ENCODE measurements around the gene AGBL4. TPM values are rescaled to one million over a fixed set of nuclear protein-coding genes. Genes with fewer than 3 reads are reported as not detected.

Gene AGBL4
- total and polyA plus RNA-seq, 7 donors, result 0.01 to 0.05 TPM; not detected in 5

DNA sequence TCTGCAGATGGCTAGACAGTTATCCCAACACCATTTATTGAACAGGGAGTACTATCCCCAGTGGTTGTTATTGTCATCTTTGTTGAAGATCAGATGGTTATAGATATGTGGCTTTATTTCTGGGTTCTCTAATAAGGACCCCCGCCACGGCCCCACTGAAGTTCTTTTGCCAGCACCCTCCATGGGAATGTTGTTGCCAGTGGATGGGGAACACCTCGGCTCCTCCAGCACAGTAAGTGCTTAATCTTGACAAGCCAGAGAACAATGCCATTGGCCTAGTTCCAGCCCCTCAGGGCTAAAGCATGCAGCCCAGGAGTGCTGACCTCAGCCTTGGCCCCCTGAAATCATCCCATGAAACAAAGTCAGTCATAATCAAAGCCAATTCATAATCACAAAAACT, 337.6 kb downstream of the AGBL4 start:
- no peak for ATAC-seq
- 66 to 84% (median 72%) methylated on average over 3 of the region's 3 CpGs for WGBS, 3 donors
- no peaks in the 10 kb centered on the region for H3K36me3 ChIP-seq (ENCODE audit: insufficient read depth in 1 of 2, low read depth in 1 of 2)
- H3K27ac ChIP-seq, result no peak overlapping the region
- peaks cover 7% of the 10 kb centered on the region for H3K9me3 ChIP-seq
- TF ChIP-seq, protein P1, sequence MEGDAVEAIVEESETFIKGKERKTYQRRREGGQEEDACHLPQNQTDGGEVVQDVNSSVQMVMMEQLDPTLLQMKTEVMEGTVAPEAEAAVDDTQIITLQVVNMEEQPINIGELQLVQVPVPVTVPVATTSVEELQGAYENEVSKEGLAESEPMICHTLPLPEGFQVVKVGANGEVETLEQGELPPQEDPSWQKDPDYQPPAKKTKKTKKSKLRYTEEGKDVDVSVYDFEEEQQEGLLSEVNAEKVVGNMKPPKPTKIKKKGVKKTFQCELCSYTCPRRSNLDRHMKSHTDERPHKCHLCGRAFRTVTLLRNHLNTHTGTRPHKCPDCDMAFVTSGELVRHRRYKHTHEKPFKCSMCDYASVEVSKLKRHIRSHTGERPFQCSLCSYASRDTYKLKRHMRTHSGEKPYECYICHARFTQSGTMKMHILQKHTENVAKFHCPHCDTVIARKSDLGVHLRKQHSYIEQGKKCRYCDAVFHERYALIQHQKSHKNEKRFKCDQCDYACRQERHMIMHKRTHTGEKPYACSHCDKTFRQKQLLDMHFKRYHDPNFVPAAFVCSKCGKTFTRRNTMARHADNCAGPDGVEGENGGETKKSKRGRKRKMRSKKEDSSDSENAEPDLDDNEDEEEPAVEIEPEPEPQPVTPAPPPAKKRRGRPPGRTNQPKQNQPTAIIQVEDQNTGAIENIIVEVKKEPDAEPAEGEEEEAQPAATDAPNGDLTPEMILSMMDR (IDR thresholded peaks at IDR 0.05), result no peak
- H3K27me3 ChIP-seq (ENCODE audit: insufficient read depth in 3 of 3, low read length in 2 of 3), result no peaks in the 10 kb centered on the region
- H3K4me3 ChIP-seq, result no peak overlapping the region
- no peaks in the 10 kb centered on the region for H3K4me1 ChIP-seq
- no peak for DNase-seq
- intact Hi-C loops (cut with DNase I), result no loop called here

DNA sequence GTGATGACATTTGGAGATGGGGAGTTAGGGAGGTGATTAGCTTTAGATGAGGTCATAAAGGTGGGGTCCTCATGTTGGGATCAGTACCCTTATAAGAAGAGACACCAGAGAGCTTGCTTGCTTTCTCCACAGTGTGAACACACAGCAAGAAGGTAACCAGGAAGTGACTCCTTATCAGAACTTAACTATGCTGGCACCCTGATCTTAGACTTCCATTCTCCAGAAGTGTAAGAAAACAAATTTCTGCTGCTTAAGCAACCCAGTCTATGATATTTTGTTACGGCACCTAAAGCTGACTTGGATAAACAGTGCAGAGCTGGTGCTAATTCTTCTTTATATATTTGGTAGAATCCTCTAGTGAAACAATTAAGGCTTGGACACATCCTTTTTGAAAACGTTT, 346.0 kb downstream of the AGBL4 start:
- DNase-seq (no peak), ATAC-seq (no peak)
- no peaks in the 10 kb centered on the region for H3K36me3 ChIP-seq (ENCODE audit: insufficient read depth in 1 of 2, low read depth in 1 of 2)
- H3K4me1 ChIP-seq, result no peaks in the 10 kb centered on the region
- TF ChIP-seq, protein P1 (IDR thresholded peaks at IDR 0.05), result no peak
- H3K9me3 ChIP-seq, result no peaks in the 10 kb centered on the region
- 45 to 50% (median 48%) methylated on average over 2 of the region's 2 CpGs for WGBS, 3 donors
- no peaks in the 10 kb centered on the region for H3K27me3 ChIP-seq (ENCODE audit: insufficient read depth in 3 of 3, low read length in 2 of 3)
- H3K27ac ChIP-seq, result no peak overlapping the region
- intact Hi-C loops (cut with DNase I), result no loop called here
- no peak overlapping the region for H3K4me3 ChIP-seq

DNA sequence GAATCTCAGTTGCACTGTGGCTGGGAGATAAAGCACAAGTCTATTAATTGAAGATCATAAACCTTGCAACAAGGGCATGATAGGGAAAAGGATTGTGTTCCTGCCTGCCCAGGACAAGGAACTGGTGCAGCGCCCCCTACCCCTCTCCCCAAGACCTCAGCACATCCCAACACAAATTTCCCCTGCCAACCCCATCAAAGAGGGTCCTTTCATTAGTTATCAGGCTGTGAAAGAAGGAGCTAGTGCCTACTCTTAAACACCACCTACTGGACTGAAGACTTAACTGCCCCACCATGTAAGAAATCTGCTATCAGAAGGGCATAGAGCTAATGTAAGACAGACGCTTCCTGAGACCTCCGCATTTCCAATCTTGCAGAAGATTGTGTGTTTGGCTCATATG, 372.6 kb downstream of the AGBL4 start:
- intact Hi-C loops (cut with DNase I), result no loop called here
- TF ChIP-seq, protein P1 (IDR thresholded peaks at IDR 0.05), result no peak
- ATAC-seq (no peak), DNase-seq (no peak)
- 56 to 67% (median 61%) methylated on average over 3 of the region's 3 CpGs for WGBS, 3 donors
- no peaks in the 10 kb centered on the region for H3K4me1 ChIP-seq
- H3K4me3 ChIP-seq, result no peak overlapping the region
- H3K27ac ChIP-seq, result no peak overlapping the region
- no peaks in the 10 kb centered on the region for H3K27me3 ChIP-seq (ENCODE audit: insufficient read depth in 3 of 3, low read length in 2 of 3)
- H3K36me3 ChIP-seq (ENCODE audit: insufficient read depth in 1 of 2, low read depth in 1 of 2), result no peaks in the 10 kb centered on the region
- H3K9me3 ChIP-seq, result no peaks in the 10 kb centered on the region

DNA sequence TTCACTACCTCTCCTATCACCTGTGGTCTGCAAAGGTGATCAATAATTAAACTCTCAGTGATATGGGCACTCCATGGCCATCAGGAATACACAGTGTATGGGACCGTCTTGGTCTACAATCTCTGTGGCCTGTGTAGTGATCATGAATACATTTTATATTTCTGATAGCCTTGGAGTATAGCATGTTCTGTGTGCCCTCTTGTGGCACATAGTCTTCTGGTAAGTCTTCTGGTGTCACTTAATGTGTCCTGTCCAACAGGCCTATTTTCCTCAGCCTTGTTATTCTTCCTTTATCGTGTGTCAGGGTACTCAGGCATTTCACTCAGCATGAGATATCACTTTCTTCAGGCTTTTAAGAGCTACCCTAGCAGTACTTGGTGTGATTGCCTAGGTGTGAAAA, 393.6 kb downstream of the AGBL4 start:
- H3K27ac ChIP-seq, result no peak overlapping the region
- intact Hi-C loops (cut with DNase I), result no loop called here
- DNase-seq, result no peak
- no peak for ATAC-seq
- TF ChIP-seq, protein P1 (IDR thresholded peaks at IDR 0.05), result no peak
- H3K4me3 ChIP-seq, result no peak overlapping the region
- 68 to 75% (median 74%) methylated on average over 2 of the region's 2 CpGs for WGBS, 3 donors
- H3K9me3 ChIP-seq, result no peaks in the 10 kb centered on the region
- H3K36me3 ChIP-seq (ENCODE audit: insufficient read depth in 1 of 2, low read depth in 1 of 2), result no peaks in the 10 kb centered on the region
- H3K27me3 ChIP-seq (ENCODE audit: insufficient read depth in 3 of 3, low read length in 2 of 3), result no peaks in the 10 kb centered on the region
- H3K4me1 ChIP-seq, result no peaks in the 10 kb centered on the region

DNA sequence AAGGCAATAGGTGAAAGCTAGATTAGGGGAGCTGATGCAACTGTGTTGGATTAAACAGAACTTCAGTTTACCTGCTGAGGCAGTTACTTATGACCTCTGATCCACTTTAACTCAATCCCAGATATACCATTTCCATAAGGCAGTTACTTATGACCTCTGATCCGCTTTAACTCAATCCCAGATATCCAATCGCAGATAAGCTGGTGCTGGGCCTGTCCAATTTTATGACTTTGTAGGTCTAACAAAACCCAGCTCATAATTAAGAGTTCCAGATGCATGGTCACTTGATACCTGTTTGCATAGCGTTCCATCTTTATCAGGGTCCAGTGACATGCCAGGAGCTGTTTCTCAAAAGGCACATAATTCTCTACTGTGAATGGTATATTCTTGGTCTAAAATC, 396.0 kb downstream of the AGBL4 start:
- WGBS, 3 donors, result 76 to 82% (median 77%) methylated on average over 3 of the region's 3 CpGs
- no peak for DNase-seq
- intact Hi-C loops (cut with DNase I), result no loop called here
- Histone ChIP-seq H3K4me1 (no peaks in the 10 kb centered on the region), H3K36me3 (ENCODE audit: insufficient read depth in 1 of 2, low read depth in 1 of 2) (no peaks in the 10 kb centered on the region), H3K9me3 (no peaks in the 10 kb centered on the region), H3K27ac (no peak overlapping the region), H3K4me3 (no peak overlapping the region), H3K27me3 (ENCODE audit: insufficient read depth in 3 of 3, low read length in 2 of 3) (no peaks in the 10 kb centered on the region)
- no peak for ATAC-seq
- TF ChIP-seq, protein P1 (IDR thresholded peaks at IDR 0.05), result no peak

All from psoas muscle (tissue), 8 donors.